Spleen (tissue), 11 donors: Measurements from ENCODE around the gene TLE1. TPM values are rescaled to one million over a fixed set of nuclear protein-coding genes. Genes with fewer than 3 reads are reported as not detected.

ENCODE experiments used
- DNase-seq: peaks from one replicate; pipeline ENCODE4 v3.0.0-alpha.2; 2020
- H3K27ac ChIP-seq, 8 donors: fragments of 200-600 bp; sonication (generic) in 7 of 8; 1 replicate in 4 of 8; 2 replicates in 4 of 8; pipeline versions ENCODE4 v1.5.0 to v1.8.0; 2016 to 2021; ENCODE audit warnings: inconsistent platforms in 4 of 8, mild to moderate bottlenecking in 4 of 8, moderate library complexity in 1 of 8
- H3K27me3 ChIP-seq, 7 donors: fragments of 200-600 bp; sonication (generic) in 6 of 7; replicated peaks in 1 of 7; 1 replicate in 4 of 7; 2 replicates in 3 of 7; pipeline versions ENCODE4 v1.5.0 to v1.8.0; 2016 to 2021; ENCODE audit warnings: inconsistent platforms in 3 of 7, mild to moderate bottlenecking in 1 of 7
- H3K36me3 ChIP-seq, 6 donors: fragments of 200-600 bp; sonication (generic) in 5 of 6; 1 replicate in 4 of 6; 2 replicates in 2 of 6; pipeline versions ENCODE4 v1.5.0 to v1.8.0; 2016 to 2021; ENCODE audit warnings: inconsistent platforms in 2 of 6
- H3K4me1 ChIP-seq, 6 donors: fragments of 200-600 bp; sonication (generic) in 5 of 6; 1 replicate in 3 of 6; 2 replicates in 3 of 6; pipeline versions ENCODE4 v1.5.0 to v1.8.0; 2016 to 2021; ENCODE audit warnings: inconsistent platforms in 3 of 6
- H3K4me3 ChIP-seq, 8 donors: fragments of 200-600 bp; sonication (generic) in 7 of 8; 1 replicate in 4 of 8; 2 replicates in 4 of 8; pipeline versions ENCODE4 v1.5.0 to v1.8.0; 2016 to 2021; ENCODE audit warnings: inconsistent platforms in 4 of 8, mild to moderate bottlenecking in 4 of 8, moderate library complexity in 2 of 8
- H3K9me3 ChIP-seq, 8 donors: fragments of 200-600 bp; sonication (generic) in 7 of 8; 1 replicate in 4 of 8; 2 replicates in 4 of 8; pipeline versions ENCODE4 v1.5.0 to v1.8.0; 2016 to 2021; ENCODE audit warnings: inconsistent platforms in 4 of 8
- CTCF ChIP-seq, 11 experiments: fragments of 200-600 bp in 7 of 11; fragments of 450-650 bp in 4 of 11; sonication (generic) in 4 of 11; IDR thresholded peaks in 8 of 11; conservative IDR thresholded peaks in 3 of 11; 1 replicate in 7 of 11; 2 replicates in 4 of 11; pipeline versions ENCODE4 v1.4.0 to v1.8.0; 2016 to 2021; ENCODE audit warnings: antibody characterized with exemption in 11 of 11, inconsistent platforms in 4 of 11, mild to moderate bottlenecking in 1 of 11
- POLR2A ChIP-seq, 3 donors: fragments of 450-650 bp; IDR thresholded peaks; one replicate each; pipeline ENCODE4 v1.5.1; 2017; ENCODE audit warnings: antibody characterized with exemption in 3 of 3, mild to moderate bottlenecking in 1 of 3
- POLR2AphosphoS5 ChIP-seq, 3 donors: sonication (generic); formaldehyde crosslinking; IDR thresholded peaks; one replicate each; pipeline ENCODE4 v1.5.1; 2017; ENCODE audit warnings: antibody characterized with exemption in 3 of 3
- WGBS, 5 donors: extraction: QIAGEN DNeasy Blood & Tissue Kit in 3 of 5; methylation state at CpG; one replicate each; pipeline versions ENCODE4 v1.1.5 to v1.1.7; 2013 to 2018; 5-methylcytosine and 5-hydroxymethylcytosine counted together
- intact Hi-C: fragments of 100-400 bp; cut with DNase I; formaldehyde crosslinking; loops from one replicate; pipeline ENCODE4 v1.15.0; 2023; ENCODE audit warnings: low total_unique reads
- polyA plus RNA-seq, 3 donors: library from polyadenylated mRNA; stranded (reverse); fragments of 200-250 nt; gene quantifications; one replicate each; pipeline ENCODE4 v1.2.1, GENCODE V29; 2013
- total RNA-seq, 7 donors: library from RNA; depleted of rRNA in 3 of 7; stranded (reverse); fragments of >200 nt in 3 of 7; fragmentation: NEBNext Ultra II Directional in 4 of 7; extraction: Animal tissue kit (Norgen Biotek cat#: 25700) in 4 of 7; gene quantifications; one replicate each; pipeline versions ENCODE4 v1.1.0 to v1.2.1, GENCODE V29; 2016 to 2021
- donor health status: healthy with polysubstance abuse.
- donor health status: DM: no; HTN: no; CAD: no; lungs with moderate emphysema.
- donor health status: DM: no; HTN: no; CAD: no.
- donor health status: Bipolar disorder and iron deficiency.
- donor health status: healthy.
- donor health status: DM: no; HTN: no; CAD: no.
- donor health status: DM: yes; HTN: yes; CAD: no.

The TLE1 gene
- total and polyA plus RNA-seq, 10 donors = 34.7 to 110 (median 60.2) TPM

- Histone ChIP-seq H3K36me3 (peaks cover 0 to 69% (median 10%) of the 10 kb centered on the region in 6 donors), H3K4me3 (no peak overlapping the region), H3K27me3 (no peaks in the 10 kb centered on the region), H3K4me1 (peaks cover 0 to 10% (median 4%) of the 10 kb centered on the region in 6 donors), H3K9me3 (no peaks in the 10 kb centered on the region), H3K27ac (no peak overlapping the region)
- DNase-seq = no peak
- intact Hi-C loops = no loop called here
- 80 to 85% (median 85%) methylated on average over 7 of the region's 7 CpGs for WGBS, 5 donors
- TF ChIP-seq POLR2AphosphoS5 (IDR thresholded peaks at IDR 0.05) = no peak
- no peak for TF ChIP-seq CTCF (IDR thresholded peaks at IDR 0.05 in 8 of 11, conservative IDR thresholded peaks at IDR 0.05 in 3 of 11)
- no peak for TF ChIP-seq POLR2A (IDR thresholded peaks at IDR 0.05)
Observed at GRCh38 chr9:81631218-81631745, 58.1 kb downstream of the TLE1 start.

GRCh38 chr9:81629440-81629839 lies 59.9 kb downstream of the TLE1 start:
- TF ChIP-seq CTCF (IDR thresholded peaks at IDR 0.05 in 8 of 11, conservative IDR thresholded peaks at IDR 0.05 in 3 of 11) = no peak
- no peak for TF ChIP-seq POLR2A (IDR thresholded peaks at IDR 0.05)
- TF ChIP-seq POLR2AphosphoS5 (IDR thresholded peaks at IDR 0.05) = no peak
- H3K27ac ChIP-seq = no peak overlapping the region
- no peak for DNase-seq
- peaks cover 0 to 64% (median 8%) of the 10 kb centered on the region in 6 donors for H3K36me3 ChIP-seq
- H3K4me1 ChIP-seq = peaks cover 0 to 6% (median 0%) of the 10 kb centered on the region in 6 donors
- H3K27me3 ChIP-seq = no peaks in the 10 kb centered on the region
- H3K9me3 ChIP-seq = no peaks in the 10 kb centered on the region
- H3K4me3 ChIP-seq = no peak overlapping the region
- 94 to 95% (median 95%) methylated on average over 2 of the region's 2 CpGs for WGBS, 5 donors
- intact Hi-C loops = no loop called here

- no peaks in the 10 kb centered on the region for H3K27me3 ChIP-seq
- H3K4me3 ChIP-seq = no peak overlapping the region
- TF ChIP-seq POLR2AphosphoS5 (IDR thresholded peaks at IDR 0.05) = no peak
- TF ChIP-seq CTCF (IDR thresholded peaks at IDR 0.05 in 8 of 11, conservative IDR thresholded peaks at IDR 0.05 in 3 of 11) = no peak
- H3K36me3 ChIP-seq = peaks cover 0 to 58% (median 6%) of the 10 kb centered on the region in 6 donors
- H3K27ac ChIP-seq = no peak overlapping the region
- H3K9me3 ChIP-seq = no peaks in the 10 kb centered on the region
- H3K4me1 ChIP-seq = peaks cover 0 to 6% (median 0%) of the 10 kb centered on the region in 6 donors
- WGBS, 5 donors = 95 to 99% (median 97%) methylated on average over 5 of the region's 5 CpGs
- DNase-seq = no peak
- intact Hi-C loops = no loop called here
Observed at GRCh38 chr9:81628897-81629296, 60.5 kb downstream of the TLE1 start.

DNA sequence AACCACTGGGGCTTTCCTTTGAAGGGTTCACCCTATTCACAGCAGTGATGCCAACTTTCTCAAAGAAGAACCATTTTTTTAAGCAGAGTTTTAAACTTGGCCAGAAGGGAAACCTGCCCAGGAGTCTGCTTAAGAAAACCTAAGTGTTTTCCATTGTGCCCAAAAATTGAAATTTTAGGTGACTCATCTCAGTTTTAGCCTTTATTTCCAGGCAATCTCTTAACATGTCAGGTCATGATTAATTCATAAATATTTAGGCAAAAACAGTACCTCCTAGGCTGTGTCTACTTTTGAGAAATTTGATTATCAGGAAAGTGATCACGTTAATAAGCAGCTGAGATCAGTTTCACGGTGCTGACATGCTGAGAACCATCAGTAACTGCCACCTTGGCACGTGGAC lies 61.9 kb downstream of the TLE1 start:
- Histone ChIP-seq H3K9me3 (no peaks in the 10 kb centered on the region), H3K4me1 (peaks cover 0 to 6% (median 0%) of the 10 kb centered on the region in 6 donors), H3K27me3 (no peaks in the 10 kb centered on the region), H3K36me3 (peaks cover 0 to 54% (median 2%) of the 10 kb centered on the region in 6 donors), H3K27ac (no peak overlapping the region), H3K4me3 (no peak overlapping the region)
- 87 to 98% (median 96%) methylated on average over 3 of the region's 3 CpGs for WGBS, 5 donors
- TF ChIP-seq POLR2A (IDR thresholded peaks at IDR 0.05) = no peak
- no peak for TF ChIP-seq CTCF (IDR thresholded peaks at IDR 0.05 in 8 of 11, conservative IDR thresholded peaks at IDR 0.05 in 3 of 11)
- TF ChIP-seq POLR2AphosphoS5 (IDR thresholded peaks at IDR 0.05) = no peak
- intact Hi-C loops = no loop called here
- no peak for DNase-seq
